Activated CD4-positive, alpha-beta T cell treated with anti-CD3 and anti-CD28 coated beads, Interleukin-2, amount 50 U/mL, for 24 hours (primary cell): ENCODE measurements around the gene UIMC1.
"Not testable (repeated sequence)": the region's sequence is repeated elsewhere in the genome, so short reads cannot be mapped to it uniquely, and the experiment has no call there.

ENCODE experiments used
- DNase-seq, 2 donors: peaks; one replicate each; pipeline ENCODE4 v3.0.0-alpha.2; 2020; ENCODE audit warnings: low read depth in 1 of 2, low spot score in 1 of 2

UIMC1 gene

GRCh38 chr5:177008716-177009115 is 2.1 kb upstream of the UIMC1 start:
- no peak for DNase-seq

- peak; percentile 51 for DNase-seq
These were observed 837 bp downstream of the UIMC1 start for GRCh38 chr5:177005619-177006264.

GRCh38 chr5:177004961-177005360 is 1.6 kb downstream of the UIMC1 start:
- DNase-seq: no peak

- DNase-seq: no peak
These were observed 2.9 kb downstream of the UIMC1 start for GRCh38 chr5:177003649-177004048.

GRCh38 chr5:176999526-176999925 is 7.1 kb downstream of the UIMC1 start:
- not testable (repeated sequence) for DNase-seq

GRCh38 chr5:176998828-176999227 is 7.8 kb downstream of the UIMC1 start:
- no peak for DNase-seq

GRCh38 chr5:176996780-176997179 is 9.8 kb downstream of the UIMC1 start:
- DNase-seq: no peak

- no peak for DNase-seq
These were observed 10.4 kb downstream of the UIMC1 start for GRCh38 chr5:176995896-176996767.

GRCh38 chr5:176995122-176995490 is 11.5 kb downstream of the UIMC1 start:
- DNase-seq: no peak

GRCh38 chr5:176994460-176995121 is 12.0 kb downstream of the UIMC1 start:
- no peak for DNase-seq

GRCh38 chr5:176993081-176993480 is 13.5 kb downstream of the UIMC1 start:
- not testable (repeated sequence) for DNase-seq

GRCh38 chr5:176987583-176987982 is 19.0 kb downstream of the UIMC1 start:
- DNase-seq: no peak

GRCh38 chr5:176986280-176986679 is 20.3 kb downstream of the UIMC1 start:
- no peak for DNase-seq

GRCh38 chr5:176985516-176985915 is 21.1 kb downstream of the UIMC1 start:
- no peak for DNase-seq

- DNase-seq: not testable (repeated sequence)
These were observed 22.4 kb downstream of the UIMC1 start for GRCh38 chr5:176984176-176984575.

- DNase-seq: not testable (repeated sequence)
These were observed 23.0 kb downstream of the UIMC1 start for GRCh38 chr5:176983593-176983992.

- not testable (repeated sequence) for DNase-seq
These were observed 23.5 kb downstream of the UIMC1 start for GRCh38 chr5:176983112-176983511.

GRCh38 chr5:176980818-176981217 is 25.8 kb downstream of the UIMC1 start:
- DNase-seq: no peak

GRCh38 chr5:176979669-176980068 is 26.9 kb downstream of the UIMC1 start:
- no peak for DNase-seq

- DNase-seq: no peak
These were observed 40.9 kb downstream of the UIMC1 start for GRCh38 chr5:176965633-176966032.

GRCh38 chr5:176959051-176959450 is 47.5 kb downstream of the UIMC1 start:
- no peak for DNase-seq

GRCh38 chr5:176956756-176957155 is 49.8 kb downstream of the UIMC1 start:
- DNase-seq: no peak
